MM.1S (cell line): ENCODE results near the gene TCERG1L.

ENCODE experiments used
- DNase-seq: peaks from one replicate; pipeline ENCODE4 v3.0.0-alpha.2; 2015
- H2AFZ ChIP-seq: fragments of 300-600 bp; sonication (generic); 2 replicates; pipeline ENCODE4 v1.6.0; 2016; ENCODE audit warnings: antibody characterized with exemption, low read length
- H3F3A ChIP-seq: fragments of 300-600 bp; sonication (generic); 2 replicates; pipeline ENCODE4 v1.6.1; 2016; ENCODE audit warnings: mild to moderate bottlenecking, antibody characterized with exemption, low read length, moderate library complexity, mixed read lengths; ENCODE audit not compliant: insufficient read depth
- H3K27ac ChIP-seq: fragments of 300-600 bp; sonication (generic); 2 replicates; pipeline ENCODE4 v1.5.1; 2016; ENCODE audit warnings: mild to moderate bottlenecking, low read length
- H3K27me3 ChIP-seq: fragments of 300-600 bp; sonication (generic); replicated peaks from 2 replicates; pipeline ENCODE4 v1.6.0; 2016; ENCODE audit warnings: low read length; ENCODE audit not compliant: insufficient read depth
- H3K36me3 ChIP-seq: fragments of 300-600 bp; sonication (generic); replicated peaks from 2 replicates; pipeline ENCODE4 v1.6.1; 2016; ENCODE audit warnings: mild to moderate bottlenecking, low read length, mixed read lengths; ENCODE audit not compliant: insufficient read depth
- H3K4me1 ChIP-seq: fragments of 300-600 bp; sonication (generic); 2 replicates; pipeline ENCODE4 v1.6.1; 2016; ENCODE audit warnings: low read length, mixed read lengths
- H3K4me2 ChIP-seq: fragments of 300-600 bp; sonication (generic); 2 replicates; pipeline ENCODE4 v1.6.0; 2016; ENCODE audit warnings: low read depth, low read length
- H3K4me3 ChIP-seq: fragments of 300-600 bp; sonication (generic); 2 replicates; pipeline ENCODE4 v1.5.1; 2016; ENCODE audit warnings: low read length, mixed read lengths
- H3K79me2 ChIP-seq: fragments of 300-600 bp; sonication (generic); 2 replicates; pipeline ENCODE4 v1.6.1; 2016; ENCODE audit warnings: mixed run types, low read length, mixed read lengths
- H3K9ac ChIP-seq: fragments of 300-600 bp; sonication (generic); 2 replicates; pipeline ENCODE4 v1.6.1; 2016; ENCODE audit warnings: low read length, mixed read lengths
- H3K9me2 ChIP-seq: fragments of 300-600 bp; sonication (generic); replicated peaks from 2 replicates; pipeline ENCODE4 v1.6.1; 2016; ENCODE audit warnings: mild to moderate bottlenecking, low read length, mixed read lengths; ENCODE audit not compliant: insufficient read depth
- H3K9me3 ChIP-seq: fragments of 300-600 bp; sonication (generic); replicated peaks from 2 replicates; pipeline ENCODE4 v1.6.1; 2016; ENCODE audit warnings: mild to moderate bottlenecking, low read length, mixed read lengths; ENCODE audit not compliant: insufficient read depth
- H4K20me1 ChIP-seq: fragments of 300-600 bp; sonication (generic); 2 replicates; pipeline ENCODE4 v1.6.1; 2016; ENCODE audit warnings: mild to moderate bottlenecking, low read length, moderate library complexity, mixed read lengths; ENCODE audit not compliant: insufficient read depth
- EZH2 ChIP-seq: fragments of 300-600 bp; sonication (generic); optimal IDR thresholded peaks from 2 replicates; pipeline ENCODE3; 2017; ENCODE audit warnings: low read depth, mild to moderate bottlenecking, antibody characterized with exemption, low read length, mixed read lengths
- EZH2phosphoT487 ChIP-seq: fragments of 300-600 bp; sonication (generic); IDR thresholded peaks from 2 replicates; pipeline ENCODE4 v1.6.1; 2018; ENCODE audit warnings: antibody characterized with exemption, low read length
- TF ChIP-seq, protein P1 (sequence below): fragments of 300-600 bp; sonication (generic); IDR thresholded peaks from 2 replicates; pipeline ENCODE4 v1.5.1; 2016; ENCODE audit warnings: antibody characterized with exemption, low read length, mixed read lengths

Gene TCERG1L

DNA sequence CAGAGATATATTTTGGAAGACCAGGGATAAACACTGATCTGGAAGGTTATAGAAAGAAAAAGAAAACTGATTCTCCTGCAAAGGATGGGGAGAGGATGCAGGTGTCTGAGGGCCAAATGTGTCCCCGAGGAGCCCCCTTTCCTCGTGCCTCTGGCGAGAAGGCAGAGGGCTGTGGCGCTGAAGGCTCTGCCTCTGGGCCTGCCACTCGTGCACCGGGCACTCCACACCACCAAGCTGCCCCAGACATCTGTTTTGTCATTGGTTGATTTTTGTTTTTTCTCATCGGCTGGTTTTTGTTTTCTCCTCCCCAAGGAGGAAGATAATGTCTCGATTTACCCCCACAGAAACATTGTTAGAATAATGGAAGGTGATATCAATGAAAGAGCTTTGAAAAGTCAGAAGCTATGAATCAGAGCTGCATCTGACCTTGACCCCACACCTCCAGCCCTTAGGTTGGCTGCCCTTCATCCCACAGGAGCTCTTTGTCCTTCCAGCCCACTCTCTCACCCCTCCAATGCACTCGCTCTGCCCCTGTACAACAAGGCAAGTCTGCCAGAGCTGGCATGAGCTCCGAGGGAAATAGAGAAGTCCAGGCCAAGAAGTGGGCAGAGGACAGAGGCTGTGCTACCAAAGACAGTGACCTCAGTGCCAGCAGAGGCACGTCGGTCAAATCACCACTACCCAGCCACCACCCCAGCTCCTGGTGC lies 124.8 kb downstream of the TCERG1L start:
- Histone ChIP-seq H3K27me3 (0 out of 2 replicates have a peak, but pooled peaks cover 4% of the 10 kb centered on the region), H3K27ac (no peak overlapping the region), H2AFZ (no peak overlapping the region), H3K9ac (no peak overlapping the region), H4K20me1 (no peaks in the 10 kb centered on the region), H3F3A (no peaks in the 10 kb centered on the region), H3K9me2 (no peaks in the 10 kb centered on the region), H3K9me3 (no peaks in the 10 kb centered on the region), H3K4me3 (no peak overlapping the region), H3K36me3 (no peaks in the 10 kb centered on the region), H3K4me1 (no peaks in the 10 kb centered on the region), H3K79me2 (no peaks in the 10 kb centered on the region), H3K4me2 (no peak overlapping the region)
- TF ChIP-seq EZH2phosphoT487 = no peak
- TF ChIP-seq, protein P1, sequence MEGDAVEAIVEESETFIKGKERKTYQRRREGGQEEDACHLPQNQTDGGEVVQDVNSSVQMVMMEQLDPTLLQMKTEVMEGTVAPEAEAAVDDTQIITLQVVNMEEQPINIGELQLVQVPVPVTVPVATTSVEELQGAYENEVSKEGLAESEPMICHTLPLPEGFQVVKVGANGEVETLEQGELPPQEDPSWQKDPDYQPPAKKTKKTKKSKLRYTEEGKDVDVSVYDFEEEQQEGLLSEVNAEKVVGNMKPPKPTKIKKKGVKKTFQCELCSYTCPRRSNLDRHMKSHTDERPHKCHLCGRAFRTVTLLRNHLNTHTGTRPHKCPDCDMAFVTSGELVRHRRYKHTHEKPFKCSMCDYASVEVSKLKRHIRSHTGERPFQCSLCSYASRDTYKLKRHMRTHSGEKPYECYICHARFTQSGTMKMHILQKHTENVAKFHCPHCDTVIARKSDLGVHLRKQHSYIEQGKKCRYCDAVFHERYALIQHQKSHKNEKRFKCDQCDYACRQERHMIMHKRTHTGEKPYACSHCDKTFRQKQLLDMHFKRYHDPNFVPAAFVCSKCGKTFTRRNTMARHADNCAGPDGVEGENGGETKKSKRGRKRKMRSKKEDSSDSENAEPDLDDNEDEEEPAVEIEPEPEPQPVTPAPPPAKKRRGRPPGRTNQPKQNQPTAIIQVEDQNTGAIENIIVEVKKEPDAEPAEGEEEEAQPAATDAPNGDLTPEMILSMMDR = no peak
- no peak for TF ChIP-seq EZH2
- no peak for DNase-seq

DNA sequence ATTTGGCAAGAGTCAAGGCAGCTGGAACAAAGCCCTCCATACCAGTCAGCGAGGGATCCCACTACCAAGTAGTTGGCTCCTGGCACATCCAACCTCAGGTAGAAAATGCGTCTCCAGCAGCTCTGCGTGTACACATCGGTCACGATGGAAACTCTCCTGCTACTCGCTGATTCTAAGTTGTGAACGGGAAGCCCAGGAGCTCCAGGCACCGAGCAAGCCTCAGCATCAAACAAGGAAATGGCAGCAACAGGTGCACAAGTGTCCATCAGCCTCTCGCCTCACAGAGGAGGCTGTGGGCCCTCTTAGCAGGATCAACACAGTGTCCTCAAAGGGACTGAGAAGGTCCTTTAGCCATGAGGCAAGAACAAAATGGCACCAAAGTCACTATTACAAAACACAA lies 127.0 kb downstream of the TCERG1L start:
- no peak for DNase-seq
- Histone ChIP-seq H3K9me2 (no peaks in the 10 kb centered on the region), H3F3A (no peaks in the 10 kb centered on the region), H3K79me2 (no peaks in the 10 kb centered on the region), H3K36me3 (no peaks in the 10 kb centered on the region), H3K9ac (no peak overlapping the region), H4K20me1 (no peaks in the 10 kb centered on the region), H3K27me3 (0 out of 2 replicates have a peak, but pooled peaks cover under 1% of the 10 kb centered on the region), H3K4me3 (no peak overlapping the region), H3K27ac (no peak overlapping the region), H3K4me1 (no peaks in the 10 kb centered on the region), H3K4me2 (no peak overlapping the region), H3K9me3 (no peaks in the 10 kb centered on the region), H2AFZ (no peak overlapping the region)
- TF ChIP-seq, protein P1 = no peak
- no peak for TF ChIP-seq EZH2phosphoT487
- TF ChIP-seq EZH2 = no peak

DNA sequence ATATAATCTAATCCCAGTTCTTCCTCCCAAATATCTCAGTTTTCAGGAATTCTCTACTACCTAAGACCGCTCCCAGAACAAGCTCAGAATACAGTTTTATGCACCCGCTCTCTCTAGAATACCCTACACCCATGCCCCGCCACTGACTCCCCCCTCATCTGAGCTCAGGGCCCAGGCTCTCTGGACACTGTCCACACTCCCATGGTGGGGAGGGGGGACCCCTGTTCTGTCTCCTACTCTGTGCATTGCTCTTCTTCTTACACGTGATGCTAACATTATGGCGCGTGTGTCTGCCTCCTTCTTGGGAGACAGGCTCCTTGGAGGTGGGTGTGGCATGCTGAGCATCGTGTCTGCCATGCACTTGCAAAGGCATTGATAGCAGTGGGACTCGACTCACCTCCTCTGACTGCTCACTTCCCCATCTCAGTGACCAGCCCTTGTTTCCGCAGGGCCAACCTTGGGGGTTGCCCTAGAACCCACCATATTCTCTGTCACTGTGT lies 127.9 kb downstream of the TCERG1L start:
- H3K36me3 ChIP-seq = no peaks in the 10 kb centered on the region

More for the DNA sequence above, 127.9 kb downstream of the TCERG1L start:
- DNase-seq = no peak
- H3K9me3 ChIP-seq = no peaks in the 10 kb centered on the region
- no peak overlapping the region for H3K27ac ChIP-seq
- no peak overlapping the region for H3K4me2 ChIP-seq
- no peaks in the 10 kb centered on the region for H4K20me1 ChIP-seq
- no peaks in the 10 kb centered on the region for H3K9me2 ChIP-seq
- H3K4me3 ChIP-seq = no peak overlapping the region
- H3K4me1 ChIP-seq = no peaks in the 10 kb centered on the region
- TF ChIP-seq EZH2phosphoT487 (no peak), EZH2 (no peak)
- TF ChIP-seq, protein P1 = no peak
- no peaks in the 10 kb centered on the region for H3K27me3 ChIP-seq
- H2AFZ ChIP-seq = no peak overlapping the region
- no peaks in the 10 kb centered on the region for H3K79me2 ChIP-seq
- no peak overlapping the region for H3K9ac ChIP-seq
- H3F3A ChIP-seq = no peaks in the 10 kb centered on the region
